K562 (cell line): ENCODE results near the gene ADCY6. TPM values are rescaled to one million over a fixed set of nuclear protein-coding genes. Genes with fewer than 3 reads are reported as not detected.

Experiments
- CREB3L1 ChIP-seq: fragments of 450-650 bp; IDR thresholded peaks from 2 replicates; pipeline ENCODE4 v1.6.1; 2014; ENCODE audit warnings: low read depth, mild to moderate bottlenecking, moderate library complexity, borderline replicate concordance
- FOXO4 ChIP-seq: fragments of 450-650 bp; formaldehyde crosslinking; IDR thresholded peaks from 2 replicates; pipeline ENCODE4 v1.4.0; 2020; ENCODE audit warnings: mild to moderate bottlenecking, moderate library complexity
- GABPA ChIP-seq: fragments of 200-800 bp; sonication (Bioruptor generic); conservative IDR thresholded peaks from 2 replicates; pipeline ENCODE4 v1.6.1; 2016; ENCODE audit warnings: low read depth, missing genetic modification characterization, missing compliant biosample characterization
- JUNB ChIP-seq: fragments of 450-650 bp; formaldehyde crosslinking; conservative IDR thresholded peaks from 2 replicates; pipeline ENCODE4 v1.4.0; 2020; ENCODE audit warnings: mild to moderate bottlenecking
- MEF2A ChIP-seq: IDR thresholded peaks from 2 replicates; pipeline ENCODE4 v1.6.1; 2011; ENCODE audit warnings: low read depth, mild to moderate bottlenecking, low read length, moderate library complexity; ENCODE audit not compliant: control insufficient read depth
- MEF2D ChIP-seq: conservative IDR thresholded peaks from 2 replicates; pipeline ENCODE4 v1.6.1; 2016; ENCODE audit warnings: low read depth, missing genetic modification characterization, missing compliant biosample characterization
- MYNN ChIP-seq, 2 experiments: sonication (generic); formaldehyde crosslinking in 1 of 2; IDR thresholded peaks; 2 replicates each; pipeline versions ENCODE4 v1.5.0 to v1.6.1; 2016 to 2020; ENCODE audit warnings: antibody characterized with exemption in 1 of 2, missing genetic modification reagents in 1 of 2
- PTTG1 ChIP-seq: fragments of 450-650 bp; IDR thresholded peaks from 2 replicates; pipeline ENCODE4 v1.6.1; 2016; ENCODE audit warnings: low read depth, mild to moderate bottlenecking, missing genetic modification characterization, missing compliant biosample characterization
- SPI1 ChIP-seq: IDR thresholded peaks from 2 replicates; pipeline ENCODE4 v1.6.1; 2011; ENCODE audit warnings: low read depth, low read length, control low read depth, borderline replicate concordance
- USF2 ChIP-seq: sonication (generic); formaldehyde crosslinking; IDR thresholded peaks from 2 replicates; pipeline ENCODE4 v1.5.0; 2020; ENCODE audit warnings: missing genetic modification reagents
- ZFX ChIP-seq: sonication (generic); formaldehyde crosslinking; IDR thresholded peaks from 2 replicates; pipeline ENCODE4 v1.8.0; 2022; ENCODE audit warnings: mild to moderate bottlenecking, missing genetic modification reagents, moderate library complexity
- ZNF395 ChIP-seq: fragments of 200-800 bp; sonication (Bioruptor generic); IDR thresholded peaks from 2 replicates; pipeline ENCODE4 v1.6.1; 2017; ENCODE audit warnings: missing genetic modification characterization, missing compliant biosample characterization
- ZNF639 ChIP-seq, 2 experiments: fragments of 200-800 bp in 1 of 2; sonication (Bioruptor generic) in 1 of 2; sonication (generic) in 1 of 2; formaldehyde crosslinking in 1 of 2; IDR thresholded peaks in 1 of 2; conservative IDR thresholded peaks in 1 of 2; 2 replicates each; pipeline versions ENCODE4 v1.5.0 to v1.6.1; 2016 to 2020; ENCODE audit warnings: missing compliant biosample characterization in 1 of 2, missing genetic modification characterization in 1 of 2, missing genetic modification reagents in 1 of 2
- polyA plus RNA-seq, 8 experiments: library from polyadenylated mRNA; depleted of rRNA in 4 of 8; stranded (reverse) in 5 of 8; unstranded in 3 of 8; fragments of >200 nt; fragmentation: Nextera tagmentation in 2 of 8; fragmentation: Illumina TruSeq in 1 of 8; extraction: Ambion mirVana in 2 of 8; extraction: Trizol in 1 of 8; gene quantifications; 2 replicates each; pipeline versions ENCODE4 v1.2.1 to v1.2.3, GENCODE V29; 2011 to 2014; ENCODE audit warnings: inconsistent platforms in 1 of 8, missing spikeins in 1 of 8
- total RNA-seq, 7 experiments: library from RNA; depleted of rRNA in 6 of 7; stranded (reverse); fragments of >200 nt in 6 of 7; fragmentation: Illumina TruSeq in 2 of 7; extraction: Trizol in 2 of 7; gene quantifications; 2 replicates each; pipeline versions ENCODE4 v1.2.1 to v1.2.3, GENCODE V29; 2011 to 2021; ENCODE audit warnings: low replicate concordance in 1 of 7

ADCY6 gene
- total and polyA plus RNA-seq, 9 of the 15 experiments (the other 6 are each of a cell fraction or from before 2014, with no cell fraction given): 0.01 to 1.0 (median 0.53) TPM

GRCh38 chr12:48779869-48780268, 9.0 kb downstream of the ADCY6 start (continued):
- TF ChIP-seq USF2 (CRISPR knock-in tag) (no peak), ZNF395 (CRISPR knock-in tag) (peak; percentile 29; the same call in 1 of the 2 replicates), JUNB (CRISPR knock-in tag) (0 out of 2 replicates have a peak, but pooled peaks have one; percentile 42), ZNF639 (CRISPR knock-in tag; conservative IDR thresholded peaks at IDR 0.05 in 1 of 2, IDR thresholded peaks at IDR 0.05 in 1 of 2) (peak in 1 of 2 experiments; percentile 64; a peak in 2 of 4 replicates), FOXO4 (no peak), GABPA (tag) (0 out of 2 replicates have a peak, but pooled peaks have one; percentile 26), MEF2D (peak; percentile 92), MEF2A (peak; percentile 40; the same call in 1 of the 2 replicates), ZFX (CRISPR knock-in tag) (peak; percentile 29; the same call in 1 of the 2 replicates), CREB3L1 (no peak), SPI1 (peak; percentile 29; the same call in 1 of the 2 replicates), PTTG1 (tag) (no peak), MYNN (IDR thresholded peaks at IDR 0.05) (no peak), MYNN (CRISPR knock-in tag; IDR thresholded peaks at IDR 0.05) (no peak)
